GM03348 (cell line): ENCODE measurements around the gene GOLGA6A.
A peak's percentile ranks its signal among the peaks of the same experiment; 100 is the strongest.
"Not testable (repeated sequence)": the region's sequence is repeated elsewhere in the genome, so short reads cannot be mapped to it uniquely, and the experiment has no call there.

ENCODE experiments used
- DNase-seq: peaks from one replicate; pipeline ENCODE4 v3.0.0; 2012; ENCODE audit warnings: low spot score

Gene GOLGA6A, protein sequence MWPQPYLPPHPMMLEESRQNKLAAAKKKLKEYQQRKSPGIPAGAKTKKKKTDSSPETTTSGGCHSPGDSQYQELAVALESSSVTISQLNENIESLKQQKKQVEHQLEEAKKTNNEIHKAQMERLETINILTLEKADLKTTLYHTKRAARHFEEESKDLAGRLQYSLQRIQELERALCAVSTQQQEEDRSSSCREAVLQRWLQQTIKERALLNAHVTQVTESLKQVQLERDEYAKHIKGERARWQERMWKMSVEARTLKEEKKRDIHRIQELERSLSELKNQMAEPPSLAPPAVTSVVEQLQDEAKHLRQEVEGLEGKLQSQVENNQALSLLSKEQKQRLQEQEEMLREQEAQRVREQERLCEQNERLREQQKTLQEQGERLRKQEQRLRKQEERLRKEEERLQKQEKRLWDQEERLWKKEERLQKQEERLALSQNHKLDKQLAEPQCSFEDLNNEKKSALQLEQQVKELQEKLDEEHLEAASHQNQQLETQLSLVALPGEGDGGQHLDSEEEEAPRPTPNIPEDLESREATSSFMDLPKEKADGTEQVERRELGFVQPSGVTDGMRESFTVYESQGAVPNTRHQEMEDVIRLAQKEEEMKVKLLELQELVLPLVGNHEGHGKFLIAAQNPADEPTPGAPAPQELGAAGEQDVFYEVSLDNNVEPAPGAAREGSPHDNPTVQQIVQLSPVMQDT

DNA sequence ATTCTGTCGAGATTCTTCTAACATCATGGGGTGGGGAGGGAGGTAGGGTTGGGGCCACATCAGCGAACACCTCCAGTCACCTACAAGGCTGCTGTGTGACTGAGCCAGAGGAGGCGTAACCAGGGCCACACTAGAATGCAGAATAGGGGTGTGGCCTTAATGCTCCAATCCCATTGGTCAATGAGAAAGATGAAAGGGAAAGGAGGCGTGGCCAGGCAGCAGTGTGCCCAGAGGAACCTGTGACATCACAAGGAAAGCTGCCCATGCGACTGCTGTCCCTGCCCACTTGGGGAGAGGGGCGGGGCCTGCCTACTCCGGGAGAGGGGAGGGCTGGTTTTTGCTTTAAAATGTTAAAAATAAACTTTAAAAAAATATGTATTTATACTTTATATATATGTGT, at the start of gene GOLGA6A:
Gene GOLGA6A (minus strand): TSS at position 101 of the 400 bp plus-strand sequence. CDS start 41 bp downstream, at position 60.
- DNase-seq = not testable (repeated sequence)

DNA sequence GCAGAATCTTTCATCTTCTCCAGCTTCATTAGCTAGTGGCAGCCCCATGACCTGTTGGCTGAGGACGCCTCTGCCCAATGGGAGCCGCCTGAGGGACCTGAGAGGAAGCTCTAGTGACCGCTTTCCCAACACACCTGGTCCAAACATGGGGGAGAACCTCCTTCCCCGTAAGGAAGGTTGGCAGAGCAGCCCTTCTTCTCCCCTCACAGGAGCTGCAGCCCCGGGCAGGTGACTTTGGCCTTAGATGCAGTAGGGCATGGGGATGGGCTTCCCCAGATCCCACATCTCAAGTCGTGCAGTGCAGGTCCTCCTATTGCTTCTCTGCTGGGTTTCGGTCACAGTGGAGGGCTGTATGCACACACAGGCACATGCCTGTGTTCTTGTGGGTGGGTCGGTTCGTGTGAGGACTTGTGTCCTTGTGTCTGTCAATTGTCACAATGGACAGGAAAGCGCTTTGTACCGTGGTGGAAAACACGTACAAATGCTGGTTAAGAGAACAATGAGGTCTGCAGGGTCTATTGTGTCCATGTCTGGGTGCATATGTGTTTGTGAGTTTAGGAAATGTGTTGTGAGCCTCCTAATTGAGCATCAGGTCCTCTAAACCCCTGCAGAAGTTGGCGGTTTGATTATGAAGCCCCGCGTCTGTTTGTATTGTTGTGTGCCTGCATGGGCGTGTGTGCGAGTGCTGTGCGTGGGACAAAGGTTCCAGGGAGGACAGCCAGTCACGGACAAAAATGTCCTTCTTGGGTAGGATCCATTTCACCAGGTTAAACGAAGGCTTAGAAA, 49.5 kb upstream of the GOLGA6A start:
- DNase-seq = no peak

DNA sequence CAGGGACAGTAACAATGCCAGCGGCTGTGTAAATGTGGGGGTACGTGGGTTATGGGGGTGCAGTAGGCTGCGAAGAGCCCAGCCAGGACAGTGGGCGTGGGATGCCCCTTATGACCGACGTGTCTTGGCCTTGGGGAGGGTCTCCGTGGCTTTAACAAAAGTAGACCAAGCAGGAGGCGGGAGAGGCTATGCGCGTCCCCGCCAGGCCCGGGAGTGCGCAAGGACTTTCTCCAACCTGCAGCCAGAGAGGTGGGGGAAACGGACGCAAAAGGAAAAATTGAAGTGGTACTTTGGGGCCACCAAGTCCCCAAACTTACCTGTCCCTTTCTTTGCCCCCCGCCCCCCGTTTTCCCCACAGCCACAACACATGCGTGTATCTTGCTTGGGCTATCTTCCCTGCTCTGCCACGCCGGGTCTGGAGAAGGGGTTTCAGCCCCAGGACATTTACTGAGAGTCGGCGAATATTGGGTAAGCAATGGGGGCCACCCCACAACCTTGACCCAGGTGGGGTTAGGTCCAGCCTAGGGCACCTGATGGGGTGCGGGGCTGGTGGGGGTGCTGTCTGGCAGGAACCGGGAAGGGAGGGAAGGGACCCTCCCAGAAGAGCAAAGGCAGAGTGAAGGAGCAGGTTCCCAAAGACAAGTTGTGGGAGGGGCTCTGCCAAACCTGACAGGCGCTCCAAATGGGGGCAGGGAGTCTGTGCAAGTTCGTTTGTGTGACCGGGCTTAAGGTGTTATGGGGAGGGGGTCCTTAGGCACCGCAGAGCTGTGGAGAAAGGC, 48.7 kb upstream of the GOLGA6A start:
- no peak for DNase-seq

GRCh38 chr15:74130155-74130848, 48.0 kb upstream of the GOLGA6A start, which contains the start of gene ISLR2:
ISLR2 (plus strand) TSS chr15:74130586; CDS start chr15:74132755, 2,169 bp downstream.
- DNase-seq = no peak

DNA sequence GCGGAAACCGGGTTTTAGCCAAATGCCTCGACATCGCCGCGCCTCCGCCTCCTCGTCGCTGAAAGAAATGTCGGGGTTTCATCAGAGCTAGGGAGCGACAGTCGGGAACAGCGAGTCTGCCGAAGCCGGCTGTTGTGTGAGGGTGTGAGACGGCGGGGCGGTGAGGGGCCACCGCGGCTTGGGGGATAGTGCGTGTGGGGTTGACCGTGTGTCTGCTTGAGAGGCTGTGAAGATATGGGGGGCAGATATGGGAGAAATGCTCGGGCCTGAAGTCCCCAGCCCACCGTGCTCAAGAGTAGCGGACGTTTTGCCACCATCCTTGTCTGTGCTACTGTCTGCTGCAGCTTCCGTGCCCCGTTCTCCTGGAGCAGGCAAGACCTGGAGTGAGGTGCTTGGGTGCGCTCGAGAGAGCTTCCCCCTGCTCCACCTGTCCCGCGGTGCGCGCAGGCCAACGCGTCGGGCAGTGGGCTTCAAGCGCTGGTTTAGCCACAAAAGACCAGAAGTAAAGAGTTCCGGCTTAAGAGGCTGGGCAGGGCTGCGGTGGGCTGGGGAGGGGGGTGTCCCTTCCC, 47.3 kb upstream of the GOLGA6A start:
- no peak for DNase-seq

- DNase-seq = no peak
Observed at GRCh38 chr15:74128785-74129585, 46.6 kb upstream of the GOLGA6A start.

GRCh38 chr15:74127954-74128784, 45.8 kb upstream of the GOLGA6A start:
- no peak for DNase-seq

DNA sequence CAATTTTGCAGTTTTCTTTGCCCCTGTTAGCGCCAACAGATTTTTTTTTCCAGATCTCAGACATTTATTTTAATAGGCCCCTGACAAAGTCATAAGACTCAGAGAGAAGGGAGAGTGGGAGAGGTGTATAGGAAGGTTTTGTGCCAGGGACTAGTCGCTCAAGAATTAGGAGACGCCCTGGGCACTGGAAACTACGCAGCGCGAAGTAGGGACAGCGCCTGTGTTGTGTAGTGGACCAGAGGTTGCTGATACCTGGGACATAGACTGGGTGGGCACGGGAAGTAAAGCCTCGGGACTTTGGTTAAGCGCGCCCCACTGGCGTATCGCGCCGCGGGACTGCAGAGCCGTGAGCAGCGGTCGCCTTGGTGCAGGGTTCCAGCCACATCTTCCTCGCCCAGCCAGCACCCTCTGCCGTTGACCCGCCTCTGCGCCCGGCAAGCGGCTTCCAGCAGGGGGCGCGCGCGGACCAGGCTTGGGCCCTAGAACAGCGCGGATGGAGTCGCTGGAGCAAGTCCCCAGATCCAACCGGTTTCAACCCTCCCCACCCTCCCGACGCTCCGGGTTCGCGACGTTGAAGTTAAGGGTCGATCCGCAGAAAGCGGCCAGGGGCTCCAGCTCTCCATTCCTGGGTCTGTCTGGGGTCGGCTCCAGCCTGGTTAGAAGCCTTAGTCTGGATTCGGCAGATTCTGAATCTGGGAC, 45.1 kb upstream of the GOLGA6A start:
- peak; percentile 95 for DNase-seq

DNA sequence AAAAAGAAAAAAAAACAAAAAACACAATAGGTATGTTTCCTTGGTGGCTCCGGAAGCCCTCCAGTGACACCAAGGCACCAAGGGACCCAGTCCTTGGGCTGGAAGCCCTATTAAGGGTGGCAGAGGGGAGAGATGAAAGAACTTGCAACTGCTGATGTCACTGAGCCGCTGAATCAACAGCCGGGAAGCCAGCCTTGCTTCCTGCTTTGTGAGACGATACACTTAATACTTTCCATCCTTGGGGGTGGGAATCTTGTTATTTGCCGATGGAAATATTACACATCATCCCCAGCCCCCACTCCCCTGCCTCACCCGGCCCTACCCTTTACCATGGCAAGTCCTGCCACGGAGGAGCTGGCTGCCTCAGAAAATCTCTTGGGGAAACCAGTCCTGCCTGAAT, 42.4 kb upstream of the GOLGA6A start:
- no peak for DNase-seq

GRCh38 chr15:74124196-74124595, 41.8 kb upstream of the GOLGA6A start:
- no peak for DNase-seq

- DNase-seq = no peak
Observed at GRCh38 chr15:74123658-74124057, 41.3 kb upstream of the GOLGA6A start.

DNA sequence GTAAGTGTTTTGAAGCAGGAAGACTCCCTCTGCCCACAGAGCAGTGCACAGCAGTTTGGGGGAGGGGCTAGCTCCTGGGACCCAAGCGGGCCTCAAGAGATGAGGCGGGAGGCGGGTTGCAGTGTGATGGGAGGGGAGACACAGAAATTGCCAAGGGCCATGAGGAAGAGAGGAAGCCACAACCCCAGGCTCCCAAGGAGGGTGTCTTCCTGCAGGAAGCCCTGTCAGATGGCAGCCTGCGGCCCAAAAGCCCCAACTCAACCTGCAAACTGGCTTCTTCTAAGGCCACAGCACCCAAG, 40.7 kb upstream of the GOLGA6A start:
- no peak for DNase-seq

- DNase-seq = no peak
Observed at GRCh38 chr15:74122403-74123130, 40.2 kb upstream of the GOLGA6A start.

- DNase-seq = no peak
Observed at GRCh38 chr15:74121858-74122257, 39.5 kb upstream of the GOLGA6A start.

GRCh38 chr15:74121039-74121438, 38.7 kb upstream of the GOLGA6A start:
- DNase-seq = no peak

DNA sequence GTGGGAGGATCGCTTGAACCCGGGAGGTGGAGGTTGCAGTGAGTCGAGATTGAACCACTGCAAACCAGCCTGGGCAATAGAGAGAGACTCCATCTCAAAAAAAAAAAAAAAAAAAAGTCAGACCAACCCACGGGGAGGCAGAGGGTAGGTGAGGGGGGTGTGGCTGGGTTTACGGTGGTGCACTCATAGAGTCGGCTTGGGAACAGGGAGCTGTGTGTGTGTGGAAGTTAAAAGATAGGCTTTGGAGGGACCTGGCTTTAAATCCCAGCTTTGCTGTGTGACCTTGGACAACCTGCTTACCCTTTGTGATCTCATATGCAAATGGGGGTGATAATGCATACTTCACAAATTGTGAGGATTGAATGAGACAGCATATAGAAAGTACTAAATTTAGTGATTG, 38.1 kb upstream of the GOLGA6A start:
- no peak for DNase-seq

GRCh38 chr15:74109713-74110112, 27.4 kb upstream of the GOLGA6A start:
- DNase-seq = no peak

- DNase-seq = not testable (repeated sequence)
Observed at GRCh38 chr15:74108611-74109010, 26.3 kb upstream of the GOLGA6A start.
